Inflammatory macrophage (primary cell): ENCODE data around the gene ARTN.

Experiments used
- DNase-seq, 2 donors: peaks; one replicate each; pipeline ENCODE4 v3.0.0-alpha.2; 2020 to 2022
- total RNA-seq, 18 experiments: gene quantifications; one replicate each; lab custom pipeline; 2026; ENCODE audit warnings: mixed read lengths in 6 of 18, inconsistent platforms in 2 of 18; lab: John Stamatoyannopoulos, UW

The ARTN gene, protein sequence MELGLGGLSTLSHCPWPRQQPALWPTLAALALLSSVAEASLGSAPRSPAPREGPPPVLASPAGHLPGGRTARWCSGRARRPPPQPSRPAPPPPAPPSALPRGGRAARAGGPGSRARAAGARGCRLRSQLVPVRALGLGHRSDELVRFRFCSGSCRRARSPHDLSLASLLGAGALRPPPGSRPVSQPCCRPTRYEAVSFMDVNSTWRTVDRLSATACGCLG
- 0 to 0.20 (median 0) reads per million in 18 experiments for total RNA-seq

DNA sequence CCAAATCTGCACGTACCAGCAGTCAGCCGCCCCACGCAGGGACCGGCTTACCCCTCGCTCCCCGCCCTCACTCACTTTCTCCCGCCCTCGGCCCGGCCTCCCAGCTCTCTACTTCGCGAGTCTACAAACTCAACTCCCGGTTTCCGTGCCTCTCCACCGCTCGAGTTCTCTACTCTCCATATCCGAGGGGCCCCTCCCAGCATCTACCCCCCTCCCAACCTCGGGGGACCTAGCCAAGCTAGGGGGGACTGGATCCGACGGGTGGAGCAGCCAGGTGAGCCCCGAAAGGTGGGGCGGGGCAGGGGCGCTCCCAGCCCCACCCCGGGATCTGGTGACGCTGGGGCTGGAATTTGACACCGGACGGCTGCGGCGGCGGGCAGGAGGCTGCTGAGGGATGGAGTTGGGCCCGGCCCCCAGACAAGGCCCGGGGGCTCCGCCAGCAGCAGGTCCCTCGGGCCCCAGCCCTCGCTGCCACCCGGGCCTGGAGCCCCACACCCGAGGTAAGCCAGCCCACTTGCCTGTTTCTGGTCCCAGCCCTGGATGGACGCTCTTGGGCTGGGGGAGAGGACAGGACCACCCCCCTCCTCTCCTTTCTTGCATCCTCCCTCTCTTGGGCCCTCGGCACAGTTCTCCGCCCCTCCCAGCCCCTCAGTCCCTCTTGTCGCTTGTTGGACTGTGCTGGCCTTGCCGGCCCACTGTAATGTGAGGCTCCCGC, at the start of gene ARTN:
ARTN (plus strand) TSS at position 416 of the 715 bp plus-strand sequence. CDS start 1,856 bp downstream, outside the sequence.
- DNase-seq: no peak

DNA sequence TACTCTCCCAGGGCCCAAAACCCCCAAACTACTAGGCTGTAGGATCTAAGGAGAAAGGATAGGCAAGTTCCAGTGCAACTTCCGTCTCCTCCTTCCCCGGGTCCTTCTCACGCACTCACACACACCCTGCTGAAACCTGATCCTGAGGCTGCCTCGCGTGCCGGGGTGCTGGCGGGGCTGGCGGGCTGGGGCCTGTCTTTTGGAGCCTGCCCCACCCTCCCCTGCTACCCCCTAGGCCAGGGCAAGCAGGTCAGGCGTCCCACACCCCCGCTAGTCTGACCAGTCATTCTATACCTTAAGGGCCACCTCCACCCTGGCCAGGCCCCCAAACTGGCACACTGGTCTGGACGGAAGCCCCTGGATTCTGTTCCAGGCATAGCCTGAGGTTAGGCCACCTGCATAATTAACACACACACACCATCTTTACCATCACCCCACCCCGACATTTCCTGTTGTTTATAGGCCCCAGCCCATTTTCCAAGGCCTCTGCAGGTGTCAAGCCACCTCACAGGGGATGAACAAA, 48.3 kb upstream of the ARTN start:
- DNase-seq: no peak

DNA sequence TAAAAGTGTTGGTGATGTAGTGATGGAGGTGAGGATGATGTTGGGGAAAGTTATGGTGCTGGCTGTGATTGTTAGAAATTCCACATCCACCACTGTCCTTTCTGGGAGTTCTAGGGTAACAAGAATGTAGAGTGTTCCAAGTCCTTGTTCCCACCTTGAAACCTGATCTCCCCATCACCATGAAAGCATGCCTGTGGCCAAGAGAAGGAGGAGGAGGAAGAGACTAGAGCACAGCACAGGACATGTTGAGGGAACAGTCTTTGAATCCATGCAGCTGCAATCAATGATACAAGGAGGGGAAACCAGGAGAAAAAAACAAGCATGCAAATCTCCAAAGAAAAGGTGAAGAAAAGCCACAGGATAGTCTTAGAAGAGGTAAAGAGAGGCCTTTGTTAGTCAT, 45.9 kb upstream of the ARTN start:
- DNase-seq: no peak

DNA sequence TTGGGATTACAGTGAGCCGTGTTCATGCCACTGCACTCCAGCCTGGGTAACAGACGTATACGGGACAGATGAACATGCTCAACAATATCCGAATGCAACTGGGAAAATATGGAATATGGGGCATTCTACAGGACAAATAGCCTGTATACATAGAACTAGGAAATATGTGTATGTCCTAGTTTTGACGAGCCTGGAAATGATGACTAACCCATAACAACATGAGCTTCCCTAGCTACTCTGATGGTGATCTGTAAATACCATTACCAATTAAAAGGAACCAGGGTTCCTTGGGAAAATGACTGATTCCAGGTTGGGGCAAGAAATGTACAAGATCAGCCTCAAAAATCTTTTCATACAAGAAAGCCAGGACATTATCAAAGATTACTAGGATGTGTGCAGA, 42.8 kb upstream of the ARTN start:
- peak in 1 of 2 donors; percentile 13 for DNase-seq

DNA sequence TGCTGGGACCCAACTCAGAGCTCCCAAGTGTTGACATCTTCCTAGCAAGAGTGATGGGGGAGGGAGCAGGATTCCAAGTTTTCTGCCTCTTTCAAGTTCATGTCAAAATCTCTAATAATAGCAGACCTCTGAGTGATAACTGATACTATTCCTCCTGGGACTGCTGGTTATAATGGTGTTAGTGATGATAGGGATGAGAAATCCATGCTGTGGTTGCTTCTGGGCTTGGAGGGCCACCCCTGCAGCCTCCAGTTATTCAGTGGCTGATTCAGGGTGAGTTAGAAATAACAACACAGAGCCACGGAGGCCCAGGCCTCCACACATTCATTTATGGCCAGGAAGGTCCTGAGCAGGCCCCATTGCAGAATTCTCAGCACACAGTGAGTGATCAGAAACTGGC, 40.6 kb upstream of the ARTN start:
- no peak for DNase-seq

DNA sequence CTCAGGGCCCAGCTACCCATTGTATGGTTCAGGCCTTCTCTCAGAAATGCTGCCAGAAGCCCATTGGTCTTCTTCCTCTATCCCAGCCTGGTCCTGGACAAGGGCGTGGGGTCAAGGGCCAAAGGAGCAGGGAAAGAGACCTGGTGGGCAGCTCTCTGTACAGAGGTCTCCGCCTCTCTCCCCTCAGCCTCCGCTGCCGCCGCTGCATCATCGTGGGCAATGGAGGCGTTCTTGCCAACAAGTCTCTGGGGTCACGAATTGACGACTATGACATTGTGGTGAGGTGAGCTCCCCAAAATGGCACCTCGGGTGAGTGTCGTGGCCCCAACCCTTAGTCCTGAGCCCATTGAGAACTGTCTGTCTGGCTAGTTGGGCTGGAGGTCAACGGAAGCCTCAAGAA, 34.6 kb upstream of the ARTN start:
- DNase-seq: no peak

DNA sequence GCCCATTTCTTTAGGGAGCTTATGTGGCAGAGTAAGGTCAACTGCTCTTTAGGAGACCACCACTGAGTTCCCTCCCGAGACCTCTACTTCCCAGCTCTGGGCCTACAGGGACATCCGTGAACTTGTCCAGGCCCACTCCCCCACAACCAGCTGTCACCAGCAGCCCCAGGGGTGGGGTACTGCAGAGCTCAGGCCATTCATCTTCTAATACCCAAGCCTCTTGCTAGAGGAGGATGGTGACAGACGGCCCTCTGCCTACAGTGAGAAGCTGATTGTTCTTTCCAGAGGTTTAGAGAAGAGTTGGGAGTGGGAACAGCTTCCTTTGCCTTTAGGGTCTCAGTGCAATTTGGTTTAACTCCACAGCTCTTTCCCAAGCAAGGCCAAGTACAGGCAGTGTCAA, 33.2 kb upstream of the ARTN start:
- DNase-seq: no peak

DNA sequence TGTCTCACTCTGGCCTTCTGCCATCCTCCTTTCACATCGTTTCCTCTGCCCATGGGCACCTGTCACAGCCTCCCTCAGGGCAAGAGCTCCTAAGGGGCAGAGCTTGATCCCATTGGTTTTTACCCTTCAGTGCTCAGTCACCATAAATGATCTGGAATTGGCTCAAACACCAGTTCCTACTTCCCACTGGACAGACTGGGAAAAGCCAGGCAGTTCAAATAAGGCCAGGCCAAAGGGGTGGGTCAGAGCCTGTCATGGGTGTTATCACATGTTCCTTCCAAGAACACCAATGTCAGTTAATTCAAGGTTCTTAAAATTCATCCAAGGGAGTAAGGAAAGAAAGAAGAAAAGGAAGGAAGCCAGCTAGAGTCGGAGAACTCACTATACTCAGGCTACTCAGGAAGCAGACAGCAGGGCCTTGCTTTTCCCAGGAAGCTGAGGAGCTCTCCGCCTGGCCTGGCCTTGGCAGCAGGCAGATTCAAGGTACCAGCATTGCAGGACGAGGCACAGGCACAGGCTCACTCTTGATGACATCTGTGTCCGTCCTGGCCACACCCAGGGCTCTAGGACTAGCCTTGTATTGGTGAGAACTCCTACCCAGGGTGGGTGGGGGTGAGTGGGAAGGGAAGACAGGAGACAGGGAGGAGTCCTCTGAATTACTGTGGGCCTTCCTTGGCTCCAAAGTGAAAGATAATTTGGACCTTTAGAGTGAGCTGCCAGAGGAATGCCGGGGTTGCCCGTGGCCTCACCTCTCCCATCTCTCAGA, 32.2 kb upstream of the ARTN start:
- DNase-seq: no peak

DNA sequence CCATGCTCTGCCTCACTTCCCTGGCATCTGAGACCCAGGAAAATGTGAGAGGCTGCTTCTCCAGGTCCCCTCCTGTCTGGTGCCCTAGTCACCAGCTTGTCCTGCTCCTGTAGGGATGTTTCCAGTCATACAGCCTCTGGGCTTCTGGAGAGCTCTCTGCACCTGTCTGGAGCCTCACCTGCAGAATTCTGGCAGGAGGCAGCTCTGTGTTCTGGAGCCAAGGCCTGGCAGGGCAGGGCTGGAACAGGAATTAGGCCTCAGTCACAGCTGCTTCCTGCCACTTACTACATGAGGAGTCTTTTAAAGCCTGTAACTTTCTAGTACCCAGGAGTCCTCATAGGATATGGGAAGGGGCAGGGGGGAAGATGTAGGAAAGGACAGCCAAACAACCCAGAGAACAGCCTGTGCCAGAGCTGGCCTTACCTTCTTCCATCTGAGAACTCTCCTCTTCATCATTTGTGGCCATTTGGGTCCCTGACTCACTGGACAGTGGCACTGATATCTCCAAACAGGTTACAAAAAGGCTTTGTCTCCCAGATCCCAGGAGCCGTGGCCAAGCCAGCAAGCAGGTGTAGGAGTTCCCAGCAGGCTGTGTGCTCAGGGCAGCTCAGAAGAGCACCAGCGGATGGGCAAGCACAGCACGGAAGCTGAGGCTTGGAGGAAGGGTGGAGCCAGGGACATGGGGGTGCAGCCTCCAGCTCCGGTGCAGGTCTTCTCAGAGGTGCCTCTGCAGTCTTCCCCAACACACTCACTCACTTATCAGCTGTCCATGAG, 31.4 kb upstream of the ARTN start:
- DNase-seq: no peak

DNA sequence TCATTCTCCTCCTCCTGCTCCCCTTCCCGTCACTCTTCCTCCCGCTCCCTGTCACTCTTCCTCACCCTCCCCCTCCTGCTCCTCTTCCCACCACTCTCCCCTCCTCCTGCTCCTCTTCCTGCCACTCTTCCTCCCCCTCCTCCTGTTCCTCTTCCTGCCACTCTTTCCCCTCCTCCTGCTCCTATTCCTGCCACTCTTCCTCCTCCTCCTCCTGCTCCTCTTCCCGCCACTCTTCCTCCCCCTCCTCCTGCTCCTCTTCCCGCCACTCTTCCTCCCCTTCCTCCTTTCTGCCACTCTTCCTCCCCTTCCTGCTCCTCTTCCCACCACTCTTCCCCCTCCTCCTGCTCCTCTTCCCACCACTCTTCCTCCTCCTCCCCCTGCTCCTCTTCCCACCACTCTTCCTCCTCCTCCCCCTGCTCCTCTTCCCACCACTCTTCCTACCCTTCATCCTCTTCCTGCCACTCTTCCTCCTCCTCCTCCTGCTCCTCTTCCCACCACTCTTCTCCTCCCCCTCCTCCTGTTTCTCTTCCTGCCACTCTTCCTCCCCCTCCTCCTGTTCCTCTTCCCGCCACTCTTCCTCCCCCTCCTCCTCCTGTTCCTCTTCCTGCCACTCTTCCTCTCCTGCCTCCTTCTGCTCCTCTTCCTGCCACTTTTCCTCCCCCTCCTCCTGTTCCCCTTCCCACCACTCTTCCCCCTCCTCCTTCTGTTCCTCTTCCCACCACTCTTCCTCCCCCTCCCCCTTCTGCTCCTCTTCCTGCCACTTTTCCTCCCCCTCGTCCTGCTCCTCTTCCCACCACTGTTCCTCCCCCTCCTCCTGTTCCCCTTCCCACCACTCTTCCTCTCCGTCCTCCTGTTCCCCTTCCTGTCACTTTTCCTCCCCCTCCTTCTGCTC, 28.7 kb upstream of the ARTN start:
- no peak for DNase-seq

DNA sequence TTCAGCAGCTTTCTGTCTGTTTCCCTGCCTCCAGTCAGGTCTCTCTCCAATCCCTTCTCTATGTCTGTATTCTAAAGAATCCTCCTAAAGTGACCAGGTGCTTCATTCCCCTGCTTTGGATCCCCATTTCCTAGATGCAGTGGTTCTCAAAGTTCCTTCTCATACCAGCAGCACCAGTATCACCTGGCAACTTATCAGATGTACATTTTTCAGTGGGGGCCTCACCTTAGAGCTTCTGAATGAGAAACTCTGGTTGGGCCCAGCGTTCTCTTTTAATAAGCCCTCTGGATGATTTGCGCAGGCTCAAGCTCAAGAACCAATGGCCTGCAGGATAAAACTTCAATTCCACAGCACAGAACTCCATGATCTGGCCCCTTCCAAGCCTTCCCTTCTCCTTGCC, 25.4 kb upstream of the ARTN start:
- no peak for DNase-seq

DNA sequence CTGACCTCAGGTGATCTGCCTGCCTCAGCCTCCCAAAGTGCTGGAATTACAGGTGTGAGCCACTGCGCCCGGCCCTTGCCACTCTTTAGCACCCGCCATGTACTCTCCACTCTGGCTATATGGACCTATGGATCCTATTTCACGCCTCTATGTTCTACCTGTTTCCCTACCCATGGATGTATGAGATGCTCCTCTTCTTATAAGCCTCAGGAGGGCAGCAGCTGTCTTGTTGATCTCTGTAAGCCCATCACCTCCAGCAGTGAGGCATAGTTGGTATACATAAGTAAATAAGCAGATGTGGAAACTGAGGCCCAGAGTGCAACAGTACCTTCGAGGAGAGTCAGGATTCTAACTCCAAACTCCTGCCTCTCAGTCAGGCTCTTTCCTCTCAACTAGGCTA, 24.7 kb upstream of the ARTN start:
- DNase-seq: no peak

DNA sequence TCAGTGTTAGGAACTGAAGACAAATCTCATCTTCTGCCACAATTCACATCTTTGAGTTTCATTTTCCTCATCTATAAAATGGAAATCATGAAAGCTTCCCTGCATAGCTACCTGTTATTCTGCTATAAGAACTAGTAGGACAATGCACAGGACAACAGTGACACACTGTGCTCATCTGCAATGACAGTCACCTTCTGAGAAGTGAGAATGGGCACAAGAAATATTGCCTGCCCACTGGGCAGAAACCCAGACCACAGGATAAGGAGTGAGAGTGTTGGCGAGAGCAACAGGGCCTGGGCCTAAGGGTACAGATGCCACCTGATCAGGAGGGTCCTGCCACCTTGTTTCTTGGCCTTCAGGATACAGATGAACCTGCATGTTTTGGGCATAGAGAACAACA, 23.3 kb upstream of the ARTN start:
- DNase-seq: no peak

DNA sequence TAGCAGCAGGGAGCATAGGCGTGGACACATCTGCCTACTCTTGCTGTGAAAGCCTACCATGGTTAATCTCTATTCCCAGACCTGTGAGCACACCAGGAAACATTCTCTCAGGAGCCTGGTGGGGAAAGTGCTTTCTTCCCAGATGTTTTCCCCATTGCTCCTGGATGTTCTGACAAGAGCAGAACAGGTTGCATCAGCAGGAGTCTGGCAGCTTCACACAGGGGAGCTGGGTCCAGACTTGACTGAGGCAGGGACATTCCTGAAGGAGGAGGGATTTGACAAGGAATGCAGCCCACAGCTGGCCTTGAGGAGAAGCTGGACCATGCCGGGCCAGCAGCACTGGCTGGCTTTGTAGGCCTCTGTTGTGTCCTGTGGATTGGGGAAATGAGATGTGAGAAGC, 21.0 kb upstream of the ARTN start:
- no peak for DNase-seq

DNA sequence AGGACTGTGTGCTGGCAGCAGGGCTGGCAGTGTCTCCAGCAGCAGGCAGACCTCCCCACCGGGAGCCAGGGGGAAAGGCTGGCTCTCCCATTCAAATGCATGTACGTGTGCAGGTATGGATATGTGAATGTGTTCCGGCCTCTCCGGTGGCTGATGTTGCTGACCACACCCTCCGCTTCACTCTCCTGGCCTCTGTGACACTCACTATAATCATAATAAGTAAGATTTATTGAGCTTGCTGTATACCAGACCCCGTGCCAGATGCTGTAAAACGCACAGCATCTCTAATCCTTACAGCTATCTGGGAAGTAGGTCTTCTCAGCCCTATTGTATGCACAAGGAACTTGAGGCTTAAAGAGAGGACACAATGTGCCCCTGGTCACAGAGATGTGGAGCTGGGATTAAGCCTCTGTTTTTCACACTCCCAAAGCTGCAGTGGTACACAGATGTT, 20.5 kb upstream of the ARTN start:
- no peak for DNase-seq

DNA sequence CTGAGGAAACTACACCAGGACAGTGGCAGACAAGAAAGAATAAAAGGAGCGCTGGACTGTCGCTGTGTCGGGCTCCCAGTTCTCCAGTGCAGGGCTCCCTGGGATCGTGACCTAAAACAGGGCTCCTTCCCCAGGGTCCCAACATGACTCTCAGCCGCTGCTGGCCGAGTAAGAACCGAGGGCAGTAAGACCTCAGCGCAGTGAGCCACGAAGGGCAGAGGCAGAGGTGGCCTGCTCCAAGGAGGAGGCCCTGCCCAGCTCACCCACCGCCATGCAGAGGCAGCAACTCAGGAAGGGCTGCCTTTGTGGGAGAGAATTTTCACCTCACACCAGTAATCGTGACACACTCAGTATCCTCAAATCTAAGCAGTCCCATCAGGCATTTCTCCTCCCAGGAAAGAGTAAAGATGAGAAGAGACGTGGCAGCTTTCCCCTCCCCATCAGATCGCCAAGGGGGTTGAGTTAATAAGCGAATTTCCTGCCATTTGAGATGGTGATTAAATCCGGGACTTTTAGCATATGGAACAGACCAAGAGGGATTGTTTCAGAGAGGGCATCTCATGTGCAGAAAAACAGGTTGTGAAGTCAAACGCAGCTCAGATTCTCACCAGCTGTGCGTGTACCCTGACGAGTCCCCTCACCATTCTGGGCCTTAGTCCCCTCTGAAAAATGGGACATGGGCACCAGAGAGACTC, 19.8 kb upstream of the ARTN start:
- DNase-seq: no peak

DNA sequence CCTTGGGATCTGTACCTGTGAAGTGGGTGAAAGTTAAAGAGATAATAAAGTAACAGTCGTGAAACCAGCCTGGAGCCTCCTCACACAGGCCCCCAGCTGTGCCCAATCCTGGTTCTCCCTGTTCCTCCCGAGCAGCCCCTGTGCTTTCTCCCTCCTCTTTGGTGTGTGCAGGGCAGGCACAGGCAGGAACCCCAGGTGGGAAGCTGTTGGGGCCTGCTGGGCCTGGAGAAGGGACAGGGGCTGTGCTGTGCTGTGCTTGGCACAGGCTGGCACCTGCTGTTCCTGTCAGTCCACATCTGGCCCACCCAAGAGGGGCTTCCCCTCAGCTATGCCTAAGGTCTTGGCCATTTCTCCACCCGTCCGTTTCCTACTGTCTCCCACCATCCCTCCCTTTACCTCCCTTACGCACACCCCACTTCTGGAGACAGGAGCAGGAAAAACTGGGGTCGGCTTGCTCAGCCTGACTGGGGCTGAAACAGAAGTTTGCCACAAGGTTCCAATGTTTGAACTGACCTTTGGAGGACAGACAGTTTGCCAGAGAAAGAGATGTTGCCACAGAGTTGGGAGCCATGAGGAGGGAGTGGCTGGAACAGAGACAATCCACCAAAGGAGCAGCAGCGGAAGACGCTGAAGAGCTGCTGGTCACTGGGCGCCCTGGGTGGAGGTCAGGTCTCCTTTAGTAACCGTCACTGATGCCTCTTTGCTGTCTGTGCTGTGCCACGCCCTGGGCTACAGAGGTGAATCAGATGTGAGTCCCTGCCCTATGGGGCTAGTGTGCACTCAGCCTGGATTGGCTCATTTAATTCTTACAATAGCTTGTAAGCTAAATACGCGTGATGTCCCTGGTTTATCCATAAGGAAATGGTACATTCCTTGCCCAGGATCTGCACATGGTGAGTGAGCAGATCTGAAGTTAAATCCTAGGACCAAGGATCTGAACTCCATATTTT, 18.8 kb upstream of the ARTN start:
- no peak for DNase-seq

DNA sequence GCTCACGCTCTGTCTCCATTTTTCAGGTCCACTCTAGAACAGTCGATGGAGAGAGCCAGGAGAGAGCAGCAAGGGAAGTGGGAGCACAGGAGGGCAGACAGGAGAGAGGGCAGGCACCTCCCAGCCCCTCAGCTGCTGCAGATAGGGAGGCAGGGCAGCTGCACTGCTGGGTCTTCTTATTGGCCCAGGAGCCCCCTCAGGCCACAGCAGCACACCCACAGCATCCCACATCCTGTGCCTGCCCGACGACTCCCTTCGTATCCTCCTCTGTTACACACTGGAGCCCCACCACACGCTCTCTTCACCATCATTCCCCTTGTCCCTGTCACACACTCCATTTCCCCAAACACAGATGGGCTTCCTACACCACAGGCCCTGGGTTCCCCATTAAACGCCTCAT, 13.7 kb upstream of the ARTN start:
- no peak for DNase-seq

DNA sequence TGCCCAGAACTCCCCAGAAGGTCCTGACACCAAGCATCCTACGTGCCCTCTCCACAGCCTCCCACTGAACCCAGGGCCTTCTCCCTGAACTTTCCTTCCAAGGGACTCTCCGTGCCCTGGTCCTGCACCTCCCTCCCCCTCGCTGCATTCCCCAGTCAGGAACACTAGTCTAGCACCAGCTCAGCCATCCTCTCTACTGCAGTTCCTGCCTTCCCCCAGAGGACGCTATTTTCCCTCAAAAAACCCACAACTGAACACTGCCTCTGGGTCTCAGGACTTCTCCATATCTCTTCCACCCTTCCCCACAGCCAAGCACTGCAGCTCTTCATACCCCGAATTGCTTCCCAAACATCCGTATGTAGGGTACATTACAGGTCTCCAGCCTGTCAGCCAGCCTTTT, 12.6 kb upstream of the ARTN start:
- no peak for DNase-seq

DNA sequence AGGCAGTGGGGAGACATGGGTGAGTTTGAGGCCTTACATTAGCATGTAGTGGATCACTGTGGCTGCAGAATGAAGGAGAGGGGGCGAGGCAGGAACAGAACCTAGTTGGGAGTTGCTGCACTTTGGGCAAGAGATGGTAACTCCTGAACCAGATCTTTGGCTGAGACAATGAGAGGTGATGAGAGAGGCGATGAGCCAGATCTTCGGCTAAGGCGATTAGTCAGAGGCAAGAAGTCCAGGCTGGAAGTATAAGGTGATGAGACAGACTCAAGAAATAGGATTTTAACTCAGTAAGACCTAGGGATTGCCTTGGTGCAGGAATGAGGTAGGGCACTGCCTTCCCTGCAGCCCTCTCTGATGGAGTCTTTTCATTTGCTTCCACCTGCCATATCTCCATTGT, 9.1 kb upstream of the ARTN start:
- no peak for DNase-seq
